ENCODE results near the gene PPP1R3G.

PPP1R3G gene

GRCh38 chr6:5096482-5096881 lies 11.3 kb downstream of the PPP1R3G start:
- no peaks in the 10 kb centered on the region for H3K36me3 ChIP-seq (ENCODE audit: insufficient read depth, low read length)
- H3K27ac ChIP-seq (ENCODE audit: low read depth, low read length) = no peak overlapping the region
- no peaks in the 10 kb centered on the region for H3K27me3 ChIP-seq (ENCODE audit: control insufficient read depth in 1 of 2, insufficient read depth in 2 of 2, low read length in 2 of 2)
- H3K4me3 ChIP-seq (ENCODE audit: low read depth in 1 of 2, low read length in 2 of 2) = no peak overlapping the region
- H3K9ac ChIP-seq (ENCODE audit: low read length) = no peak overlapping the region
- no peaks in the 10 kb centered on the region for H3K9me3 ChIP-seq (ENCODE audit: low read length)
- H3K4me1 ChIP-seq (ENCODE audit: insufficient read depth, low read length) = no peaks in the 10 kb centered on the region

GRCh38 chr6:5098501-5099270 lies 13.5 kb downstream of the PPP1R3G start:
- Histone ChIP-seq H3K27ac (ENCODE audit: low read depth, low read length) (no peak overlapping the region), H3K36me3 (ENCODE audit: insufficient read depth, low read length) (no peaks in the 10 kb centered on the region)

GRCh38 chr6:5099537-5099936 lies 14.4 kb downstream of the PPP1R3G start:
- no peak overlapping the region for H3K27ac ChIP-seq (ENCODE audit: low read depth, low read length)
- no peak overlapping the region for H3K9ac ChIP-seq (ENCODE audit: low read length)
- H3K36me3 ChIP-seq (ENCODE audit: insufficient read depth, low read length) = no peaks in the 10 kb centered on the region
- H3K9me3 ChIP-seq (ENCODE audit: low read length) = no peaks in the 10 kb centered on the region
- H3K4me1 ChIP-seq (ENCODE audit: insufficient read depth, low read length) = no peaks in the 10 kb centered on the region
- H3K27me3 ChIP-seq (ENCODE audit: control insufficient read depth in 1 of 2, insufficient read depth in 2 of 2, low read length in 2 of 2) = no peaks in the 10 kb centered on the region
- no peak overlapping the region for H3K4me3 ChIP-seq (ENCODE audit: low read depth in 1 of 2, low read length in 2 of 2)

More at GRCh38 chr6:5098501-5099270, 13.5 kb downstream of the PPP1R3G start:
- no peaks in the 10 kb centered on the region for H3K4me1 ChIP-seq (ENCODE audit: insufficient read depth, low read length)
- H3K27me3 ChIP-seq (ENCODE audit: control insufficient read depth in 1 of 2, insufficient read depth in 2 of 2, low read length in 2 of 2) = no peaks in the 10 kb centered on the region
- no peak overlapping the region for H3K4me3 ChIP-seq (ENCODE audit: low read depth in 1 of 2, low read length in 2 of 2)
- H3K9me3 ChIP-seq (ENCODE audit: low read length) = no peaks in the 10 kb centered on the region
- no peak overlapping the region for H3K9ac ChIP-seq (ENCODE audit: low read length)

- Histone ChIP-seq H3K36me3 (ENCODE audit: insufficient read depth, low read length) (no peaks in the 10 kb centered on the region), H3K4me1 (ENCODE audit: insufficient read depth, low read length) (no peaks in the 10 kb centered on the region), H3K27ac (ENCODE audit: low read depth, low read length) (no peak overlapping the region), H3K4me3 (ENCODE audit: low read depth in 1 of 2, low read length in 2 of 2) (no peak overlapping the region), H3K9me3 (ENCODE audit: low read length) (no peaks in the 10 kb centered on the region), H3K9ac (ENCODE audit: low read length) (no peak overlapping the region), H3K27me3 (ENCODE audit: control insufficient read depth in 1 of 2, insufficient read depth in 2 of 2, low read length in 2 of 2) (no peaks in the 10 kb centered on the region)
These were observed 15.7 kb downstream of the PPP1R3G start for GRCh38 chr6:5100806-5101205.

- H3K27me3 ChIP-seq (ENCODE audit: control insufficient read depth in 1 of 2, insufficient read depth in 2 of 2, low read length in 2 of 2) = no peaks in the 10 kb centered on the region
- H3K27ac ChIP-seq (ENCODE audit: low read depth, low read length) = no peak overlapping the region
- no peaks in the 10 kb centered on the region for H3K9me3 ChIP-seq (ENCODE audit: low read length)
- no peaks in the 10 kb centered on the region for H3K36me3 ChIP-seq (ENCODE audit: insufficient read depth, low read length)
- H3K4me3 ChIP-seq (ENCODE audit: low read depth in 1 of 2, low read length in 2 of 2) = no peak overlapping the region
- H3K4me1 ChIP-seq (ENCODE audit: insufficient read depth, low read length) = no peaks in the 10 kb centered on the region
- no peak overlapping the region for H3K9ac ChIP-seq (ENCODE audit: low read length)
These were observed 17.3 kb downstream of the PPP1R3G start for GRCh38 chr6:5102267-5102970.

- Histone ChIP-seq H3K9ac (ENCODE audit: low read length) (no peak overlapping the region), H3K9me3 (ENCODE audit: low read length) (no peaks in the 10 kb centered on the region), H3K4me3 (ENCODE audit: low read depth in 1 of 2, low read length in 2 of 2) (no peak overlapping the region), H3K27me3 (ENCODE audit: control insufficient read depth in 1 of 2, insufficient read depth in 2 of 2, low read length in 2 of 2) (no peaks in the 10 kb centered on the region), H3K4me1 (ENCODE audit: insufficient read depth, low read length) (peaks cover 3% of the 10 kb centered on the region), H3K36me3 (ENCODE audit: insufficient read depth, low read length) (no peaks in the 10 kb centered on the region), H3K27ac (ENCODE audit: low read depth, low read length) (no peak overlapping the region)
These were observed 18.1 kb downstream of the PPP1R3G start for GRCh38 chr6:5103250-5103649.

GRCh38 chr6:5104667-5105066 lies 19.5 kb downstream of the PPP1R3G start:
- H3K36me3 ChIP-seq (ENCODE audit: insufficient read depth, low read length) = no peaks in the 10 kb centered on the region
- no peak overlapping the region for H3K27ac ChIP-seq (ENCODE audit: low read depth, low read length)
- peaks cover 3% of the 10 kb centered on the region for H3K4me1 ChIP-seq (ENCODE audit: insufficient read depth, low read length)
- no peak overlapping the region for H3K4me3 ChIP-seq (ENCODE audit: low read depth in 1 of 2, low read length in 2 of 2)
- H3K27me3 ChIP-seq (ENCODE audit: control insufficient read depth in 1 of 2, insufficient read depth in 2 of 2, low read length in 2 of 2) = no peaks in the 10 kb centered on the region
- no peaks in the 10 kb centered on the region for H3K9me3 ChIP-seq (ENCODE audit: low read length)
- H3K9ac ChIP-seq (ENCODE audit: low read length) = no peak overlapping the region

- Histone ChIP-seq H3K9me3 (ENCODE audit: low read length) (no peaks in the 10 kb centered on the region), H3K36me3 (ENCODE audit: insufficient read depth, low read length) (no peaks in the 10 kb centered on the region), H3K4me1 (ENCODE audit: insufficient read depth, low read length) (peaks cover 3% of the 10 kb centered on the region), H3K4me3 (ENCODE audit: low read depth in 1 of 2, low read length in 2 of 2) (no peak overlapping the region), H3K27me3 (ENCODE audit: control insufficient read depth in 1 of 2, insufficient read depth in 2 of 2, low read length in 2 of 2) (no peaks in the 10 kb centered on the region), H3K9ac (ENCODE audit: low read length) (no peak overlapping the region), H3K27ac (ENCODE audit: low read depth, low read length) (no peak overlapping the region)
These were observed 20.0 kb downstream of the PPP1R3G start for GRCh38 chr6:5105146-5105545.

- Histone ChIP-seq H3K36me3 (ENCODE audit: insufficient read depth, low read length) (no peaks in the 10 kb centered on the region), H3K27ac (ENCODE audit: low read depth, low read length) (no peak overlapping the region), H3K9ac (ENCODE audit: low read length) (no peak overlapping the region), H3K4me3 (ENCODE audit: low read depth in 1 of 2, low read length in 2 of 2) (no peak overlapping the region), H3K9me3 (ENCODE audit: low read length) (no peaks in the 10 kb centered on the region), H3K27me3 (ENCODE audit: control insufficient read depth in 1 of 2, insufficient read depth in 2 of 2, low read length in 2 of 2) (no peaks in the 10 kb centered on the region), H3K4me1 (ENCODE audit: insufficient read depth, low read length) (peaks cover 3% of the 10 kb centered on the region)
These were observed 22.2 kb downstream of the PPP1R3G start for GRCh38 chr6:5107341-5107740.

- H3K27me3 ChIP-seq (ENCODE audit: control insufficient read depth in 1 of 2, insufficient read depth in 2 of 2, low read length in 2 of 2) = no peaks in the 10 kb centered on the region
- H3K27ac ChIP-seq (ENCODE audit: low read depth, low read length) = no peak overlapping the region
- no peaks in the 10 kb centered on the region for H3K9me3 ChIP-seq (ENCODE audit: low read length)
- H3K36me3 ChIP-seq (ENCODE audit: insufficient read depth, low read length) = no peaks in the 10 kb centered on the region
- H3K4me1 ChIP-seq (ENCODE audit: insufficient read depth, low read length) = peaks cover 3% of the 10 kb centered on the region
- no peak overlapping the region for H3K4me3 ChIP-seq (ENCODE audit: low read depth in 1 of 2, low read length in 2 of 2)
- H3K9ac ChIP-seq (ENCODE audit: low read length) = no peak overlapping the region
These were observed 22.9 kb downstream of the PPP1R3G start for GRCh38 chr6:5108068-5108467.

- Histone ChIP-seq H3K4me3 (ENCODE audit: low read depth in 1 of 2, low read length in 2 of 2) (no peak overlapping the region), H3K4me1 (ENCODE audit: insufficient read depth, low read length) (peaks cover 3% of the 10 kb centered on the region), H3K27ac (ENCODE audit: low read depth, low read length) (no peak overlapping the region), H3K9me3 (ENCODE audit: low read length) (no peaks in the 10 kb centered on the region), H3K9ac (ENCODE audit: low read length) (no peak overlapping the region), H3K36me3 (ENCODE audit: insufficient read depth, low read length) (no peaks in the 10 kb centered on the region), H3K27me3 (ENCODE audit: control insufficient read depth in 1 of 2, insufficient read depth in 2 of 2, low read length in 2 of 2) (no peaks in the 10 kb centered on the region)
These were observed 23.5 kb downstream of the PPP1R3G start for GRCh38 chr6:5108536-5109150.
